ENCODE data around the gene PCSK9. TPM values are rescaled to one million over a fixed set of nuclear protein-coding genes. Genes with fewer than 3 reads are reported as not detected.

Gene PCSK9
- total and polyA plus RNA-seq, 2 experiments from 2014 or later = 77.6 to 327 TPM

GRCh38 chr1:55044617-55045397 lies 5.5 kb downstream of the PCSK9 start:
- Histone ChIP-seq H3K9me2 (ENCODE audit: insufficient read depth) (no peaks in the 10 kb centered on the region), H3K4me3 (no peak overlapping the region), H2AFZ (no peak overlapping the region), H3K36me3 (ENCODE audit: insufficient read depth) (peaks cover 46% of the 10 kb centered on the region), H3K79me2 (replicated peaks; ENCODE audit: insufficient read depth) (peaks cover 97% of the 10 kb centered on the region), H3K27ac (ENCODE audit: low read depth) (no peak overlapping the region), H3K27me3 (ENCODE audit: insufficient read depth) (peaks cover 8% of the 10 kb centered on the region; the same call in 1 of the 2 replicates), H3K4me2 (no peak overlapping the region), H4K20me1 (replicated peaks; ENCODE audit: insufficient read depth) (peaks cover 69% of the 10 kb centered on the region), H3F3A (replicated peaks; ENCODE audit: low read depth) (0 out of 2 replicates have a peak, but pooled peaks cover 8% of the 10 kb centered on the region), H3K4me1 (ENCODE audit: insufficient read depth) (peaks cover 31% of the 10 kb centered on the region)
- no peaks in the 10 kb centered on the region for H3K9me3 Mint-ChIP-seq
- no peak for ATAC-seq
- peaks cover 38% of the 10 kb centered on the region for H3K36me3 Mint-ChIP-seq (ENCODE audit: low read depth)
- H3K27ac Mint-ChIP-seq = no peak overlapping the region
- peaks cover 20% of the 10 kb centered on the region for H3K4me1 Mint-ChIP-seq
- H3K4me3 Mint-ChIP-seq = no peak overlapping the region
- H3K27me3 Mint-ChIP-seq (ENCODE audit: insufficient read depth, low read depth, poor library complexity) = peaks cover 26% of the 10 kb centered on the region
- DNase-seq (ENCODE audit: low spot score) = no peak
- TF ChIP-seq EZH2 (IDR thresholded peaks at IDR 0.05; ENCODE audit: low read depth, unreplicated experiment) = no peak
- TF ChIP-seq EZH2phosphoT487 (IDR thresholded peaks at IDR 0.05; ENCODE audit: unreplicated experiment) = no peak
- no peak for TF ChIP-seq CTCF (conservative IDR thresholded peaks at IDR 0.05; ENCODE audit: low read depth in 2 of 2)
- no peak for TF ChIP-seq ZNF462 (CRISPR knock-in tag; IDR thresholded peaks at IDR 0.05)
- no peak for TF ChIP-seq JUNB (IDR thresholded peaks at IDR 0.05; ENCODE audit: unreplicated experiment)
- no peak for TF ChIP-seq REST (IDR thresholded peaks at IDR 0.05; ENCODE audit: unreplicated experiment)
- TF ChIP-seq POLR2AphosphoS5 (IDR thresholded peaks at IDR 0.05; ENCODE audit: low read depth) = no peak
- no peak for TF ChIP-seq CREB1 (CRISPR knock-in tag; IDR thresholded peaks at IDR 0.05; ENCODE audit: low read depth)
- no peak for TF ChIP-seq STAT1 (IDR thresholded peaks at IDR 0.05; ENCODE audit: unreplicated experiment)
- TF ChIP-seq ZNF114 (CRISPR knock-in tag; IDR thresholded peaks at IDR 0.05) = no peak
- no peak for TF ChIP-seq ZNF331 (CRISPR knock-in tag; IDR thresholded peaks at IDR 0.05; ENCODE audit: low read depth)
- no peak for TF ChIP-seq NANOG (IDR thresholded peaks at IDR 0.05; ENCODE audit: borderline replicate concordance)
- no peak for TF ChIP-seq ETS1 (IDR thresholded peaks at IDR 0.05)
